Measurements from ENCODE around the gene MTCH1. TPM values are rescaled to one million over a fixed set of nuclear protein-coding genes. Genes with fewer than 3 reads are reported as not detected.
A peak's percentile ranks its signal among the peaks of the same experiment; 100 is the strongest.

Gene MTCH1
- total and polyA plus RNA-seq, 9 of the 15 experiments (the other 6 are each of a cell fraction or from before 2014, with no cell fraction given), result 7.9 to 161 (median 118) TPM

- TF ChIP-seq KLF1 (tag; IDR thresholded peaks at IDR 0.05) (peak; percentile 98), BACH1 (tag; IDR thresholded peaks at IDR 0.05) (peak; percentile 48; the same call in 1 of the 2 replicates), ZNF431 (CRISPR knock-in tag; IDR thresholded peaks at IDR 0.05) (no peak), NBN (IDR thresholded peaks at IDR 0.05; ENCODE audit: low read depth) (peak; percentile 72; the same call in 1 of the 2 replicates), ZNF778 (CRISPR knock-in tag; IDR thresholded peaks at IDR 0.05) (no peak), SIN3B (IDR thresholded peaks at IDR 0.05; ENCODE audit: low read depth) (no peak), STAT5A (IDR thresholded peaks at IDR 0.05; ENCODE audit: borderline replicate concordance, low read length) (peak; percentile 86), L3MBTL2 (IDR thresholded peaks at IDR 0.05) (no peak), ZMIZ1 (IDR thresholded peaks at IDR 0.05; ENCODE audit: low read depth in 2 of 2, low read length in 2 of 2) (peak in 1 of 2 experiments; percentile 93; a peak in 2 of 4 replicates), DIDO1 (tag; IDR thresholded peaks at IDR 0.05; ENCODE audit: low read depth) (peak; percentile 21; the same call in 1 of the 2 replicates), ZNF764 (CRISPR knock-in tag; IDR thresholded peaks at IDR 0.05; ENCODE audit: low read depth) (no peak), ZNF395 (CRISPR knock-in tag; IDR thresholded peaks at IDR 0.05) (peak; percentile 78; the same call in 1 of the 2 replicates), CAMTA2 (CRISPR knock-in tag; conservative IDR thresholded peaks at IDR 0.05) (no peak), KLF16 (IDR thresholded peaks at IDR 0.05) (peak; percentile 97), MITF (IDR thresholded peaks at IDR 0.05) (no peak), MTA2 (IDR thresholded peaks at IDR 0.05; ENCODE audit: low read depth) (peak; percentile 95), ZNF124 (CRISPR knock-in tag; IDR thresholded peaks at IDR 0.05) (no peak), FOXP4 (CRISPR knock-in tag; IDR thresholded peaks at IDR 0.05; ENCODE audit: borderline replicate concordance) (no peak), ZC3H8 (IDR thresholded peaks at IDR 0.05) (no peak), SIRT6 (IDR thresholded peaks at IDR 0.05; ENCODE audit: low read depth, low read length) (no peak), ZNF668 (CRISPR knock-in tag; IDR thresholded peaks at IDR 0.05) (no peak), ERF (CRISPR knock-in tag; IDR thresholded peaks at IDR 0.05) (no peak)
These were observed 31.6 kb downstream of the MTCH1 start, which contains the start of gene PI16 (continued) for GRCh38 chr6:36954262-36954931.
